ENCODE data around the gene IL17D. TPM values are rescaled to one million over a fixed set of nuclear protein-coding genes. Genes with fewer than 3 reads are reported as not detected.
"Not testable (repeated sequence)": the region's sequence is repeated elsewhere in the genome, so short reads cannot be mapped to it uniquely, and the experiment has no call there.

IL17D gene
- total RNA-seq, 2 experiments from 2014 or later = not detected

GRCh38 chr13:20680416-20681080 is 23.0 kb upstream of the IL17D start:
- CTCF ChIA-PET = interaction anchor here (1.9 kb wide), 1 partner anchor 9 kb away, joined by 4 read pairs; no protein-coding TSS in a partner anchor
- H3K4me1 Mint-ChIP-seq = no peaks in the 10 kb centered on the region
- H3K27me3 Mint-ChIP-seq = no peaks in the 10 kb centered on the region
- no peak overlapping the region for H3K27ac Mint-ChIP-seq
- no peak for DNase-seq
- no peak overlapping the region for H3K4me3 Mint-ChIP-seq
- POLR2A ChIA-PET = no interaction called here
- no peaks in the 10 kb centered on the region for H3K9me3 Mint-ChIP-seq
- no peaks in the 10 kb centered on the region for H3K36me3 Mint-ChIP-seq (ENCODE audit: low read depth)

- H3K36me3 Mint-ChIP-seq (ENCODE audit: low read depth); H3K9me3 Mint-ChIP-seq; POLR2A ChIA-PET; DNase-seq; H3K27ac Mint-ChIP-seq; H3K4me1 Mint-ChIP-seq; H3K27me3 Mint-ChIP-seq; H3K4me3 Mint-ChIP-seq: not testable (repeated sequence)
- CTCF ChIA-PET = interaction anchor here (1.9 kb wide), 1 partner anchor 10 kb away, joined by 4 read pairs; no protein-coding TSS in a partner anchor
Observed at GRCh38 chr13:20681481-20681880, 22.0 kb upstream of the IL17D start.

GRCh38 chr13:20682061-20682460 is 21.4 kb upstream of the IL17D start:
- POLR2A ChIA-PET = no interaction called here
- Mint-ChIP-seq H3K36me3 (ENCODE audit: low read depth) (no peaks in the 10 kb centered on the region), H3K27me3 (no peaks in the 10 kb centered on the region), H3K27ac (no peak overlapping the region), H3K9me3 (no peaks in the 10 kb centered on the region), H3K4me1 (no peaks in the 10 kb centered on the region), H3K4me3 (no peak overlapping the region)
- no peak for DNase-seq
- CTCF ChIA-PET = no interaction called here

GRCh38 chr13:20684041-20684440 is 19.5 kb upstream of the IL17D start:
- ChIA-PET POLR2A (no interaction called here), CTCF (interaction anchor here (0.8 to 1.2 kb wide), 2 partner anchors 18 to 116 kb away, joined by 3 read pairs; no protein-coding TSS in a partner anchor)
- no peak overlapping the region for H3K4me3 Mint-ChIP-seq
- H3K27ac Mint-ChIP-seq = no peak overlapping the region
- no peak for DNase-seq
- no peaks in the 10 kb centered on the region for H3K9me3 Mint-ChIP-seq
- no peaks in the 10 kb centered on the region for H3K4me1 Mint-ChIP-seq
- no peaks in the 10 kb centered on the region for H3K27me3 Mint-ChIP-seq
- no peaks in the 10 kb centered on the region for H3K36me3 Mint-ChIP-seq (ENCODE audit: low read depth)

GRCh38 chr13:20684546-20684945 is 19.0 kb upstream of the IL17D start:
- H3K36me3 Mint-ChIP-seq (ENCODE audit: low read depth) = no peaks in the 10 kb centered on the region
- H3K27me3 Mint-ChIP-seq = no peaks in the 10 kb centered on the region
- no peak overlapping the region for H3K27ac Mint-ChIP-seq
- no peaks in the 10 kb centered on the region for H3K9me3 Mint-ChIP-seq
- H3K4me1 Mint-ChIP-seq = no peaks in the 10 kb centered on the region
- ChIA-PET POLR2A (no interaction called here), CTCF (interaction anchor here (0.8 to 1.2 kb wide), 2 partner anchors 17 to 116 kb away, joined by 3 read pairs; no protein-coding TSS in a partner anchor)
- no peak overlapping the region for H3K4me3 Mint-ChIP-seq
- DNase-seq = no peak

GRCh38 chr13:20685092-20685491 is 18.4 kb upstream of the IL17D start:
- no peak for DNase-seq
- CTCF ChIA-PET = no interaction called here
- Mint-ChIP-seq H3K4me1 (no peaks in the 10 kb centered on the region), H3K36me3 (ENCODE audit: low read depth) (no peaks in the 10 kb centered on the region), H3K4me3 (no peak overlapping the region), H3K27ac (no peak overlapping the region), H3K27me3 (no peaks in the 10 kb centered on the region), H3K9me3 (no peaks in the 10 kb centered on the region)
- POLR2A ChIA-PET = no interaction called here

GRCh38 chr13:20686167-20686566 is 17.3 kb upstream of the IL17D start:
- ChIA-PET CTCF (interaction anchor here (0.7 kb wide), 1 partner anchor 18 kb away, joined by 3 read pairs; the partner anchor contains the start of gene IL17D), POLR2A (no interaction called here)
- DNase-seq = no peak
- no peaks in the 10 kb centered on the region for H3K4me1 Mint-ChIP-seq
- H3K27ac Mint-ChIP-seq = no peak overlapping the region
- H3K27me3 Mint-ChIP-seq = no peaks in the 10 kb centered on the region
- no peaks in the 10 kb centered on the region for H3K36me3 Mint-ChIP-seq (ENCODE audit: low read depth)
- H3K4me3 Mint-ChIP-seq = no peak overlapping the region
- H3K9me3 Mint-ChIP-seq = no peaks in the 10 kb centered on the region

GRCh38 chr13:20686863-20687579 is 16.5 kb upstream of the IL17D start:
- Mint-ChIP-seq H3K27ac (no peak overlapping the region), H3K4me1 (no peaks in the 10 kb centered on the region)

GRCh38 chr13:20689291-20689690 is 14.2 kb upstream of the IL17D start:
- CTCF ChIA-PET = interaction anchor here (0.6 to 1.6 kb wide), 2 partner anchors 13 to 15 kb away, joined by 3 to 7 read pairs; partner anchors contain the start of gene IL17D
- H3K9me3 Mint-ChIP-seq = no peaks in the 10 kb centered on the region
- H3K4me3 Mint-ChIP-seq = no peak overlapping the region
- DNase-seq = no peak
- no peaks in the 10 kb centered on the region for H3K4me1 Mint-ChIP-seq
- no peak overlapping the region for H3K27ac Mint-ChIP-seq
- POLR2A ChIA-PET = no interaction called here
- no peaks in the 10 kb centered on the region for H3K27me3 Mint-ChIP-seq
- H3K36me3 Mint-ChIP-seq (ENCODE audit: low read depth) = no peaks in the 10 kb centered on the region

More at GRCh38 chr13:20686863-20687579, 16.5 kb upstream of the IL17D start:
- ChIA-PET POLR2A (no interaction called here), CTCF (interaction anchor here (0.7 kb wide), 2 partner anchors 35 to 204 kb away, joined by 3 read pairs; no protein-coding TSS in a partner anchor)
- no peak for DNase-seq
- Mint-ChIP-seq H3K4me3 (no peak overlapping the region), H3K27me3 (no peaks in the 10 kb centered on the region), H3K36me3 (ENCODE audit: low read depth) (no peaks in the 10 kb centered on the region), H3K9me3 (no peaks in the 10 kb centered on the region)

GRCh38 chr13:20691616-20692015 is 11.9 kb upstream of the IL17D start:
- peaks cover 5% of the 10 kb centered on the region for H3K27me3 Mint-ChIP-seq
- H3K4me3 Mint-ChIP-seq = no peak overlapping the region
- DNase-seq = no peak
- CTCF ChIA-PET = no interaction called here
- no peaks in the 10 kb centered on the region for H3K4me1 Mint-ChIP-seq
- H3K27ac Mint-ChIP-seq = no peak overlapping the region
- POLR2A ChIA-PET = no interaction called here
- no peaks in the 10 kb centered on the region for H3K9me3 Mint-ChIP-seq
- no peaks in the 10 kb centered on the region for H3K36me3 Mint-ChIP-seq (ENCODE audit: low read depth)

GRCh38 chr13:20696073-20696472 is 7.4 kb upstream of the IL17D start:
- no peaks in the 10 kb centered on the region for H3K4me1 Mint-ChIP-seq

GRCh38 chr13:20699715-20700114 is 3.8 kb upstream of the IL17D start:
- CTCF ChIA-PET = interaction anchor here (0.8 kb wide), 1 partner anchor 24 kb away, joined by 3 read pairs; no protein-coding TSS in a partner anchor

More at GRCh38 chr13:20696073-20696472, 7.4 kb upstream of the IL17D start:
- Mint-ChIP-seq H3K27me3 (peaks cover 29% of the 10 kb centered on the region), H3K27ac (no peak overlapping the region), H3K9me3 (no peaks in the 10 kb centered on the region), H3K4me3 (no peak overlapping the region), H3K36me3 (ENCODE audit: low read depth) (no peaks in the 10 kb centered on the region)
- CTCF ChIA-PET = no interaction called here
- DNase-seq = no peak
- POLR2A ChIA-PET = no interaction called here

GRCh38 chr13:20700288-20700687 is 3.2 kb upstream of the IL17D start:
- ChIA-PET POLR2A (no interaction called here), CTCF (interaction anchor here (0.8 kb wide), 1 partner anchor 23 kb away, joined by 3 read pairs; no protein-coding TSS in a partner anchor)
- no peak for DNase-seq
- H3K27ac Mint-ChIP-seq = no peak overlapping the region
- H3K4me3 Mint-ChIP-seq = no peak overlapping the region
- H3K9me3 Mint-ChIP-seq = no peaks in the 10 kb centered on the region
- peaks cover 12% of the 10 kb centered on the region for H3K4me1 Mint-ChIP-seq
- H3K27me3 Mint-ChIP-seq = peaks cover 51% of the 10 kb centered on the region
- no peaks in the 10 kb centered on the region for H3K36me3 Mint-ChIP-seq (ENCODE audit: low read depth)

More at GRCh38 chr13:20699715-20700114, 3.8 kb upstream of the IL17D start:
- Mint-ChIP-seq H3K4me3 (no peak overlapping the region), H3K9me3 (no peaks in the 10 kb centered on the region), H3K27ac (no peak overlapping the region), H3K36me3 (ENCODE audit: low read depth) (no peaks in the 10 kb centered on the region), H3K27me3 (peaks cover 51% of the 10 kb centered on the region), H3K4me1 (peaks cover 12% of the 10 kb centered on the region)
- DNase-seq = no peak
- POLR2A ChIA-PET = no interaction called here

Data from activated CD4-positive, alpha-beta T cell treated with anti-CD3 and anti-CD28 coated beads, Interleukin-2, amount 10 ng/mL, durations not matched to agents 7 days and 5 days (primary cell).